Kidney (tissue), 14 donors: ENCODE measurements around the gene POLDIP3. TPM values are rescaled to one million over a fixed set of nuclear protein-coding genes. Genes with fewer than 3 reads are reported as not detected.

ENCODE experiments used
- DNase-seq, 5 donors: peaks; one replicate each; pipeline ENCODE4 v3.0.0-alpha.2; 2013 to 2020
- FAIRE-seq: peaks from 2 replicates; lab custom pipeline; 2012; peaks lifted over from hg19 to GRCh38; lab: Jason Lieb, UNC
- H3K27ac ChIP-seq, 2 donors: one replicate each; pipeline ENCODE4 v1.7.0; 2013; ENCODE audit warnings: low read depth in 2 of 2, low read length in 2 of 2, inconsistent platforms in 1 of 2
- H3K27me3 ChIP-seq: one replicate; pipeline ENCODE4 v1.7.1; 2013; ENCODE audit warnings: low read length, inconsistent platforms; ENCODE audit not compliant: control insufficient read depth, insufficient read depth
- H3K36me3 ChIP-seq, 3 donors: one replicate each; pipeline versions ENCODE4 v1.7.0 to v1.7.1; 2013; ENCODE audit warnings: low read length in 3 of 3, control low read depth in 1 of 3, inconsistent platforms in 1 of 3; ENCODE audit not compliant: insufficient read depth in 3 of 3, control insufficient read depth in 2 of 3
- H3K4me1 ChIP-seq, 3 donors: one replicate each; pipeline versions ENCODE4 v1.7.0 to v1.7.1; 2013; ENCODE audit warnings: low read length in 3 of 3, inconsistent platforms in 1 of 3, low read depth in 1 of 3; ENCODE audit not compliant: control insufficient read depth in 2 of 3, insufficient read depth in 2 of 3
- H3K4me3 ChIP-seq, 3 donors: one replicate each; pipeline versions ENCODE4 v1.7.0 to v1.8.1; 2013; ENCODE audit warnings: low read length in 3 of 3, control low read depth in 1 of 3, inconsistent platforms in 1 of 3
- H3K9ac ChIP-seq, 3 donors: one replicate each; pipeline versions ENCODE4 v1.7.0 to v1.7.1; 2013; ENCODE audit warnings: low read length in 3 of 3, control low read depth in 1 of 3, inconsistent platforms in 1 of 3
- H3K9me3 ChIP-seq, 3 donors: one replicate each; pipeline versions ENCODE4 v1.7.0 to v1.7.1; 2013; ENCODE audit warnings: low read length in 3 of 3, control low read depth in 1 of 3, inconsistent platforms in 1 of 3; ENCODE audit not compliant: control insufficient read depth in 2 of 3, insufficient read depth in 1 of 3
- CTCF ChIP-seq: IDR thresholded peaks from 3 replicates; pipeline ENCODE4 v1.5.1; 2012; ENCODE audit warnings: mild to moderate bottlenecking, moderate library complexity, borderline replicate concordance; ENCODE audit not compliant: insufficient read depth; ENCODE audit errors: extremely low read depth
- intact Hi-C: fragments of 100-400 bp; cut with DNase I; formaldehyde crosslinking; loops from one replicate; pipeline ENCODE4 v1.11.1; 2022
- polyA plus RNA-seq: library from polyadenylated mRNA; stranded (reverse); fragments of 350-450 nt; fragmentation: Illumina TruSeq; extraction: RNeasy Lipid Tissue Mini Kit (QIAGEN cat#74804); gene quantifications from one replicate; pipeline ENCODE4 v1.2.3, GENCODE V29; 2014; ENCODE audit warnings: low read depth, low replicate concordance; ENCODE audit not compliant: insufficient read depth
- total RNA-seq: library from RNA; stranded (reverse); fragmentation: NEBNext Ultra II Directional; extraction: Animal tissue kit (Norgen Biotek cat#: 25700); gene quantifications from one replicate; pipeline ENCODE4 v1.2.1, GENCODE V29; 2021
- donor health status: control.
- donor health status: control.
- donor health status: control.
- donor health status: control.
- donor health status: control.
- donor health status: DM: yes; HTN: yes; CAD: no.
- donor health status: Normal renal cell carcinoma (clear cell type).

Gene POLDIP3
- total and polyA plus RNA-seq, 2 donors from 2014 or later = 44.1 to 67.9 TPM

- no peaks in the 10 kb centered on the region for H3K27me3 ChIP-seq
- H3K9ac ChIP-seq = no peak overlapping the region
- no peak overlapping the region for H3K27ac ChIP-seq
- H3K4me3 ChIP-seq = no peak overlapping the region
- no peak for FAIRE-seq
- H3K4me1 ChIP-seq = peaks cover 0 to 7% (median 2%) of the 10 kb centered on the region in 3 donors
- no peaks in the 10 kb centered on the region for H3K9me3 ChIP-seq
- peaks cover 0 to 10% (median 9%) of the 10 kb centered on the region in 3 donors for H3K36me3 ChIP-seq
- no peak for TF ChIP-seq CTCF
- intact Hi-C loops = no loop called here
- DNase-seq = no peak
Measured at GRCh38 chr22:42637555-42637954, 22.9 kb upstream of the POLDIP3 start.

GRCh38 chr22:42636506-42636905, 21.8 kb upstream of the POLDIP3 start:
- no peak for FAIRE-seq
- intact Hi-C loops = no loop called here
- DNase-seq = no peak
- Histone ChIP-seq H3K27ac (no peak overlapping the region), H3K36me3 (peaks cover 0 to 20% (median 16%) of the 10 kb centered on the region in 3 donors), H3K4me3 (no peak overlapping the region), H3K9ac (no peak overlapping the region), H3K27me3 (no peaks in the 10 kb centered on the region), H3K4me1 (peaks cover 0 to 7% (median 2%) of the 10 kb centered on the region in 3 donors), H3K9me3 (no peaks in the 10 kb centered on the region)
- TF ChIP-seq CTCF = no peak

GRCh38 chr22:42635531-42635930, 20.8 kb upstream of the POLDIP3 start:
- no peak overlapping the region for H3K4me3 ChIP-seq
- intact Hi-C loops = no loop called here
- H3K4me1 ChIP-seq = peaks cover 0 to 7% (median 2%) of the 10 kb centered on the region in 3 donors
- no peak overlapping the region for H3K27ac ChIP-seq
- FAIRE-seq = no peak
- no peaks in the 10 kb centered on the region for H3K9me3 ChIP-seq
- no peak for DNase-seq
- H3K27me3 ChIP-seq = no peaks in the 10 kb centered on the region
- H3K9ac ChIP-seq = no peak overlapping the region
- peaks cover 0 to 27% (median 19%) of the 10 kb centered on the region in 3 donors for H3K36me3 ChIP-seq
- no peak for TF ChIP-seq CTCF

GRCh38 chr22:42633013-42633412, 18.3 kb upstream of the POLDIP3 start:
- Histone ChIP-seq H3K9me3 (no peaks in the 10 kb centered on the region), H3K4me1 (no peaks in the 10 kb centered on the region), H3K27me3 (no peaks in the 10 kb centered on the region), H3K4me3 (no peak overlapping the region), H3K27ac (no peak overlapping the region), H3K36me3 (peaks cover 0 to 31% (median 22%) of the 10 kb centered on the region in 3 donors), H3K9ac (no peak overlapping the region)
- intact Hi-C loops = no loop called here
- FAIRE-seq (no peak), DNase-seq (no peak)
- TF ChIP-seq CTCF = no peak
